HEK293 (cell line): Measurements from ENCODE around the gene TK2.

Experiments used
- OSR2 ChIP-seq: fragments of 450-650 bp; formaldehyde crosslinking; IDR thresholded peaks from 2 replicates; pipeline ENCODE4 v1.5.1; 2016; ENCODE audit warnings: missing biosample characterization, missing genetic modification characterization
- YY1 ChIP-seq: fragments of 450-650 bp; formaldehyde crosslinking; IDR thresholded peaks from 2 replicates; pipeline ENCODE4 v1.5.1; 2018; ENCODE audit warnings: missing biosample characterization, missing genetic modification characterization
- ZBTB17 ChIP-seq: fragments of 450-650 bp; formaldehyde crosslinking; IDR thresholded peaks from 2 replicates; pipeline ENCODE4 v1.5.1; 2016; ENCODE audit warnings: missing biosample characterization, missing genetic modification characterization
- ZFP37 ChIP-seq: fragments of 450-650 bp; formaldehyde crosslinking; IDR thresholded peaks from 2 replicates; pipeline ENCODE4 v1.5.1; 2016; ENCODE audit warnings: missing biosample characterization, missing genetic modification characterization
- ZNF239 ChIP-seq: fragments of 450-650 bp; formaldehyde crosslinking; IDR thresholded peaks from 2 replicates; pipeline ENCODE4 v1.5.1; 2016; ENCODE audit warnings: missing biosample characterization, missing genetic modification characterization
- TF ChIP-seq, protein P1 (sequence below): fragments of 450-650 bp; formaldehyde crosslinking; IDR thresholded peaks from 2 replicates; pipeline ENCODE4 v1.5.1; 2016; ENCODE audit warnings: missing biosample characterization, missing genetic modification characterization

DNA sequence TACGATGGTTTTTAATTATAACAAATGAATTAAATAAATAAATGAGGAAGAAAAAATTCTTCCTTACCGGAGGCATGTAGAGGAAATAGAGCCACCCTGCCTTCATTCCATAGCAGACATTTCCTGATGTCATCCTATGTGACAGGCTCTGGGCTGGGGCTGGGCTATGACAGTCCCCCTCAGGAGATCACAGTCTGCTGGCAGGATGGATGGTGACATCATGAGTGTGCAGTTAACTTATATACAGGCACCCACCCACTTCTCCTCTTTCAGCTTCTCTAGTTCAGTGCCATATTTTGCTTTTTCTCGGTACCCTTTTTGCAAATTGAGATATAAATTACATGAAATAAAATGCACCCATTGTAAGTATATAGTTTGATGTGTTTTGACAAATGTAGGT lies 48.2 kb upstream of the TK2 start:
- TF ChIP-seq ZNF239 (tag by site-specific recombination) (no peak), OSR2 (no peak), YY1 (no peak), ZBTB17 (tag by site-specific recombination) (no peak), ZFP37 (tag by site-specific recombination) (no peak)
- TF ChIP-seq, protein P1, sequence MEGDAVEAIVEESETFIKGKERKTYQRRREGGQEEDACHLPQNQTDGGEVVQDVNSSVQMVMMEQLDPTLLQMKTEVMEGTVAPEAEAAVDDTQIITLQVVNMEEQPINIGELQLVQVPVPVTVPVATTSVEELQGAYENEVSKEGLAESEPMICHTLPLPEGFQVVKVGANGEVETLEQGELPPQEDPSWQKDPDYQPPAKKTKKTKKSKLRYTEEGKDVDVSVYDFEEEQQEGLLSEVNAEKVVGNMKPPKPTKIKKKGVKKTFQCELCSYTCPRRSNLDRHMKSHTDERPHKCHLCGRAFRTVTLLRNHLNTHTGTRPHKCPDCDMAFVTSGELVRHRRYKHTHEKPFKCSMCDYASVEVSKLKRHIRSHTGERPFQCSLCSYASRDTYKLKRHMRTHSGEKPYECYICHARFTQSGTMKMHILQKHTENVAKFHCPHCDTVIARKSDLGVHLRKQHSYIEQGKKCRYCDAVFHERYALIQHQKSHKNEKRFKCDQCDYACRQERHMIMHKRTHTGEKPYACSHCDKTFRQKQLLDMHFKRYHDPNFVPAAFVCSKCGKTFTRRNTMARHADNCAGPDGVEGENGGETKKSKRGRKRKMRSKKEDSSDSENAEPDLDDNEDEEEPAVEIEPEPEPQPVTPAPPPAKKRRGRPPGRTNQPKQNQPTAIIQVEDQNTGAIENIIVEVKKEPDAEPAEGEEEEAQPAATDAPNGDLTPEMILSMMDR (tag by site-specific recombination) = no peak
